HG03108 (cell line): Measurements from ENCODE around the gene PPP4R3C.
"Not testable (repeated sequence)": the region's sequence is repeated elsewhere in the genome, so short reads cannot be mapped to it uniquely, and the experiment has no call there.

Experiments
- ATAC-seq: cut with Tn5 transposase; IDR thresholded peaks from one replicate; pipeline ENCODE4 v1.9.1; 2021; ENCODE audit warnings: moderate library complexity; ENCODE audit not compliant: unreplicated experiment

The PPP4R3C gene

DNA sequence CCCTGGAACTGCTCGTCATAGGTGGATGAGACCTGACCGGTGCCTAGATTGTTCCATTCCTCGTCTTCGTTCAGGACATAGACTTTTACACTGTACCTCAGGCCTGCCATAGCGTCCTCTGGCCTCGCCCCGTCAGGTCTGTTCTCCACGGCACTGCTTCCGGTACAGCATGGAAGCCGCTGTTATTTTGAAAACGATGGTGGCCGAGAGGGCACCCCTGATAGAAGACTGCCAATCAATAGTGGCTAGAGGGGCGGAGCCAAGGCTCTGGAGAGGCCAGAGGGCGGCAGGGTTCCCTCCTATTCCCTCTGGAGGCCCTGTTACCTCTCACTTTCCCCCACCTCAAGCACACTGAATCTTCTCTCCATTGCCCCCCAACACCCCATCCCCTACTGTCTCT is at the start of gene PPP4R3C:
TSS of gene PPP4R3C (minus strand) at position 155 of the 400 bp plus-strand sequence. CDS start at position 110, 45 bp downstream.
- no peak for ATAC-seq

DNA sequence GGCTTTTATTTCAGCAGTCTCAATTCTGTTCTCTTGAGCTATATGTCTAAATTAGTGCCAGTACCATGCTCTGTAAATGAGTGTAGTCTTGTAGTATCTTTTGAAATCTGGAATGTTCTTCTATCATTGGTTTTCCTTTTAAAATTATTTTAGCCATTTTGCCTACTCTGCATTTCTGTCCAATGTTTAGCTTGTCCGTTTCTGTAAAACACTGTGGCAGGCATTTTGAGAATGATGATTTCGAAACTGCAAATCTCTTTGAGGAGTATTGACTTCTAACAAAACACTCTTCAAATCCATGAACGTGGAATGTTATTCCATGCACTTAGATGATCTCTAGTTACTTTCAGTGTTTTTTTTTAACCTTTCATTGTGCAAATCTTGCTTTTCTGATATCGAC is 28.3 kb upstream of the PPP4R3C start:
- no peak for ATAC-seq

GRCh38 chrX:27466051-27466450 is 2.9 kb upstream of the PPP4R3C start:
- no peak for ATAC-seq

GRCh38 chrX:27465036-27465435 is 1.9 kb upstream of the PPP4R3C start:
- ATAC-seq: no peak

- ATAC-seq: not testable (repeated sequence)
Measured at GRCh38 chrX:27459129-27459528, 4.0 kb downstream of the PPP4R3C start.

- ATAC-seq: not testable (repeated sequence)
Measured at GRCh38 chrX:27458544-27458943, 4.6 kb downstream of the PPP4R3C start.

- no peak for ATAC-seq
Measured at GRCh38 chrX:27451324-27451723, 11.8 kb downstream of the PPP4R3C start.

- ATAC-seq: no peak
Measured at GRCh38 chrX:27446423-27446822, 16.7 kb downstream of the PPP4R3C start.

DNA sequence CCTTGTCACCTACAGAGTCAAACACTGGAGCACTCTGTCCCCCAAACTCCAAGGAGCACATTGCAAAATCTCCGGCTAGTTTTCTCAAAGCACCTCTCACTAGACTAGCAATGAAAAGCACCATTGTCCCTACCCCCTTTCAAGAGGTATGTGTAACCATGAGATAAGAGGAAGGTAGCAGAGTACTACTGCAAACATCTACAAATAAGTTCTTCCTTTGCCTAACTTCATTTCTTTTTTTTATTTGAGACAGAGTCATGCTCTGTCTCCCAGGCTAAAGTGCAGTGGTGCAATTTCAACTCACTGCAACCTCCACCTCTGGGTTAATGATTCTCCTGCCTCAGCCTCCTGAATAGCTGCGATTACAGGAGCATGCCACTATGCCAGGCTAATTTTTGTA is 17.7 kb downstream of the PPP4R3C start:
- ATAC-seq: no peak

GRCh38 chrX:27444093-27444908 is 18.8 kb downstream of the PPP4R3C start:
- ATAC-seq: no peak

GRCh38 chrX:27442392-27442791 is 20.7 kb downstream of the PPP4R3C start:
- not testable (repeated sequence) for ATAC-seq

GRCh38 chrX:27439771-27440170 is 23.4 kb downstream of the PPP4R3C start:
- no peak for ATAC-seq

GRCh38 chrX:27438937-27439336 is 24.2 kb downstream of the PPP4R3C start:
- no peak for ATAC-seq

GRCh38 chrX:27435031-27435430 is 28.1 kb downstream of the PPP4R3C start:
- no peak for ATAC-seq
